Stimulated activated CD8-positive, alpha-beta memory T cell treated with anti-CD3 and anti-CD28 coated beads, Interleukin-15, amount 100 ng/mL, for 1 hour (primary cell): ENCODE measurements around the gene BTBD7.
"Not testable (repeated sequence)": the region's sequence is repeated elsewhere in the genome, so short reads cannot be mapped to it uniquely, and the experiment has no call there.

Source experiments
- DNase-seq: peaks from one replicate; pipeline ENCODE4 v3.0.0-alpha.2; 2020; ENCODE audit warnings: low read depth

BTBD7 gene

GRCh38 chr14:93246534-93246933 is 86.3 kb downstream of the BTBD7 start:
- no peak for DNase-seq

GRCh38 chr14:93245764-93246420 is 86.9 kb downstream of the BTBD7 start:
- no peak for DNase-seq

GRCh38 chr14:93240678-93241000 is 92.2 kb downstream of the BTBD7 start:
- no peak for DNase-seq

GRCh38 chr14:93239869-93240677 is 92.8 kb downstream of the BTBD7 start:
- DNase-seq: no peak

- no peak for DNase-seq
These were observed 98.0 kb downstream of the BTBD7 start for GRCh38 chr14:93234798-93235197.

GRCh38 chr14:93233078-93233477 is 99.8 kb downstream of the BTBD7 start:
- not testable (repeated sequence) for DNase-seq

GRCh38 chr14:93232159-93232558 is 100.7 kb downstream of the BTBD7 start:
- no peak for DNase-seq

DNA sequence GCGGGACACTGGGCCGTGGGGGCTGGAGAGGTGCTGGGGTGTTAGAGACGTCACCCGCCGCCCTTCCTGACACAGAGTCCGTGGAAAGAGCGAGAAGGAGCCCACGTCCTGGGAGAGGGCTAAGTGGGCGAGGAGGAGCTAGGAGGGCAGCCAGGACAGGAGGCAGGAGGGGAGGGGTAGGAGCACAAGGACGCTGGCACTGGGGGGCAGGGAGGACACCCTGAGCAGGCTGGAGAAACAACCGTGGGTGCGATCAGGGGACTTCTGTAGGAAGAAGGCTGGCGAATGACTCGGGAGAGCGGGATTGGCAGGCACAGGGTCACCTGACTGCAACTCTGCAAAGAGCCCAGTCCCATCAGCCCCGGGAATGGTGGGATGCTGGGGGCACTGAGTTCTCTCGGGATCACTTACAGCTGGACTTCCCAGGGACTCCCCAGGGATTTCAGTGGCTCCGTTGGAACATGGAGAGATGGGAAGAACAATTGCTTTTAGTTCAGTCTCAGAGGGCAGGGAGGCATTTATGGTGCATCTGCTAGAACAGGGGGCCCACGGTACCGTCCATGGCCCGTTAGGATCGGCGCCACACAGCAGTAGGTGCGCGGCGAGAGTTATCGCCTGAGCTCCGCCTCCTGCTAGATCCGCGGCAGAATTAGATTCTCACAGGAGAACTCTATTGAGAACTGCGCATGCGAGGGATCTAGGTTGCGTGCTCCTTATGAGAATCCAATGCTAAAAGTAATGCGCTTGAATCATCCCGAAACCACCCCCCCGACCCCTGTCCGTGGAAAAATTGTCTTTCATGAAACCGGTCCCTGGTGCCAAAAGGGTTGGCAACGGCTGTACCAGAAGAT is 101.5 kb downstream of the BTBD7 start:
- DNase-seq: no peak

GRCh38 chr14:93230539-93230938 is 102.3 kb downstream of the BTBD7 start:
- DNase-seq: no peak

DNA sequence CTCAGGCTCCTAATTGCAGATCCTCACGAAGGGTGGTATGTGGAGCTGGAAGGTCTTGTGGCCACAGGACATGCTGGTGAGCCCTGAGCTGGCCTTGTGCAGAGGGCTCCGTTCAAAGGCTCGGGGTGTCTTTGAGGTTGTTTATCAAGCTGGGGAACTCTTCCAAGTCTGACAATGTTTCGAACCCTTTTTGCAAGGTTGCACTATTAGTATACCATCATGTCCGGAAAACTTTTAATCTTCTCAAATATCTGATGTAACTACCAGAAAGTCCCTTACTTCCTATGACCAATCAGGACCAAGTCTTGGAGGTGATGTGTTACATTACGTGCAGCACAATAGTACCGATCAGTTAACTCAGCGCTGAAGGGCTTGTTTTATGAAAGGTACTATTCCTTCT is 104.3 kb downstream of the BTBD7 start:
- no peak for DNase-seq

- DNase-seq: no peak
These were observed 109.3 kb downstream of the BTBD7 start for GRCh38 chr14:93223565-93223964.

DNA sequence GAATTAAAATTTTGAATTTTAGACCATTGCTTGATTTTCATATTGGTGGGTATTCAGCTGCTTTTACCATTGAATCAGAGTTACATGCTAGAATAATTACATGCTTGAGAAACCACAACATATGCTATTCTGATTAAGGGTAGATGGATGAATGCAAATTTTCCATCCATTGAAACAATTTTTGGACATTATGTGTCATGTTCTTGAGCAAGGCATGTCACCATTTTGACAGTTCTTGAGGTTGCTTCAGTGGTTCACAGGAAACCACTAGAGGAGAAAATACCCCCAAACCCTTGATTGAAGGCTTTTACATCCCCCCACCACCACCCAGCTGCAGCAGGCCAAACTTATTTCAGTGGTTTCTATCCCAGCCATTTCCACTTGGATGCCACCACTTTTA is 112.3 kb downstream of the BTBD7 start:
- no peak for DNase-seq

- DNase-seq: no peak
These were observed 113.6 kb downstream of the BTBD7 start for GRCh38 chr14:93219103-93219726.

DNA sequence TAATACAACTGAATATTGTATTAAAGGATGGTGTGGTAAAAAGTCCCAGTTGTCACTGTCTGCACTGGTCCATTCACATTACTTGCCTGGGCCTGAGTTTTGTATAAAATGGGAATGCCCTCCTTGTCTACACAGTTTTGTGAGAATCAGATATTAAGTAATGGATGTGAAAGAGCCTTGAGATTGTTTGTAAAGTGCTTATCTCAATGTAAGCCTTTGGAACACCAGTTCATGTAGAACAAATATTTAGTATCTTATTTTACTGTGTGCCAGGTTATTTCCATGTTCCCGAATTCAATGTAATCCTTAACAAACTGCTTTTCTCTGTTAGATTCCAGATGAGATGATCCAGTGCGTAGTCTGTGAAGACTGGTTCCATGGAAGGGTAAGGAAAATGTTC is 118.2 kb downstream of the BTBD7 start:
- no peak for DNase-seq

GRCh38 chr14:93212432-93212831 is 120.4 kb downstream of the BTBD7 start:
- DNase-seq: no peak

- DNase-seq: no peak
These were observed 125.1 kb downstream of the BTBD7 start for GRCh38 chr14:93207468-93208308.

GRCh38 chr14:93206793-93207467 is 125.9 kb downstream of the BTBD7 start, which contains the start of the genes GON7 and UBR7:
Gene GON7, minus strand, starts transcription at chr14:93207065. Its CDS starts 28 bp downstream, at chr14:93207037.
Gene UBR7, plus strand, starts transcription at chr14:93207256. Its CDS starts 36 bp downstream, at chr14:93207292.
- peak; percentile 75 for DNase-seq

- DNase-seq: no peak
These were observed 131.6 kb downstream of the BTBD7 start for GRCh38 chr14:93201155-93201704.

DNA sequence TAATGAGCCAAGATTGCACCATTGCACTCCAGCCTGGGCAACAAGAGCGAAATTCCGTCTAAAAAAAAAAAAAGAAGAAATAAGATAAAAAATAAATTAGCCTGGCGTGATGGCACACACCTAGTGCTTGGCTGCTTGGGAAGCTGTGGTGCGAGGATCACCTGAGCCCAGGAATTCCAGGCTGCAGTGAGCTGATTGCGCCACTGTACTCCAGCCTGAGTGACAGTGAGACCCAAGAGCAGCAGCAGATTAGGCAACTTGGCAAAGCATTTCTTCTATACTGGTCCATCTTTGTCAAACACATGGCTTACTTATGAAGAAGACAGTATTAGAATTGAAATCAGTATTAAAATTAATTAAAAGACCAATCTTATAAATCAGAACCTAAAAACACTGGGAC is 132.3 kb downstream of the BTBD7 start:
- DNase-seq: no peak

- DNase-seq: no peak
These were observed 133.8 kb downstream of the BTBD7 start for GRCh38 chr14:93199031-93199430.
